Measurements from ENCODE around the gene ACYP2.
"Not testable (repeated sequence)": the region's sequence is repeated elsewhere in the genome, so short reads cannot be mapped to it uniquely, and the experiment has no call there.

DNA sequence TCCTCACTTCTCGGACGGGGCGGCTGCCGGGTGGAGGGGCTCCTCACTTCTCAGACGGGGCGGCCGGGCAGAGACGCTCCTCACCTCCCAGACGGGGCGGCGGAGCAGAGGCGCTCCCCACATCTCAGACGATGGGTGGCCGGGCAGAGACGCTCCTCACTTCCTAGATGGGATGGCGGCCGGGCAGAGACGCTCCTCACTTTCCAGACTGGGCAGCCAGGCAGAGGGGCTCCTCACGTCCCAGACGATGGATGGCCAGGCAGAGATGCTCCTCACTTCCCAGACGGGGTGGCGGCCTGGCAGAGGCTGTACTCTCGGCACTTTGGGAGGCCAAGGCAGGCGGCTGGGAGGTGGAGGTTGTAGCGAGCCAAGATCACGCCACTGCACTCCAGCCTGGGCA is 19.3 kb upstream of the ACYP2 start:
- TF ChIP-seq, protein P1, sequence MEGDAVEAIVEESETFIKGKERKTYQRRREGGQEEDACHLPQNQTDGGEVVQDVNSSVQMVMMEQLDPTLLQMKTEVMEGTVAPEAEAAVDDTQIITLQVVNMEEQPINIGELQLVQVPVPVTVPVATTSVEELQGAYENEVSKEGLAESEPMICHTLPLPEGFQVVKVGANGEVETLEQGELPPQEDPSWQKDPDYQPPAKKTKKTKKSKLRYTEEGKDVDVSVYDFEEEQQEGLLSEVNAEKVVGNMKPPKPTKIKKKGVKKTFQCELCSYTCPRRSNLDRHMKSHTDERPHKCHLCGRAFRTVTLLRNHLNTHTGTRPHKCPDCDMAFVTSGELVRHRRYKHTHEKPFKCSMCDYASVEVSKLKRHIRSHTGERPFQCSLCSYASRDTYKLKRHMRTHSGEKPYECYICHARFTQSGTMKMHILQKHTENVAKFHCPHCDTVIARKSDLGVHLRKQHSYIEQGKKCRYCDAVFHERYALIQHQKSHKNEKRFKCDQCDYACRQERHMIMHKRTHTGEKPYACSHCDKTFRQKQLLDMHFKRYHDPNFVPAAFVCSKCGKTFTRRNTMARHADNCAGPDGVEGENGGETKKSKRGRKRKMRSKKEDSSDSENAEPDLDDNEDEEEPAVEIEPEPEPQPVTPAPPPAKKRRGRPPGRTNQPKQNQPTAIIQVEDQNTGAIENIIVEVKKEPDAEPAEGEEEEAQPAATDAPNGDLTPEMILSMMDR (IDR thresholded peaks at IDR 0.05; ENCODE audit: insufficient read depth, low read length, poor library complexity, severe bottlenecking): not testable (repeated sequence)
- not testable (repeated sequence) for TF ChIP-seq EZH2phosphoT487 (conservative IDR thresholded peaks at IDR 0.05; ENCODE audit: low read length)
